ENCODE data around the gene GOLGA6L6.
"Not testable (repeated sequence)": the region's sequence is repeated elsewhere in the genome, so short reads cannot be mapped to it uniquely, and the experiment has no call there.

GOLGA6L6 gene

GRCh38 chr15:20541700-20542099, at the start of gene GOLGA6L6:
GOLGA6L6 (minus strand) TSS chr15:20541800; CDS start chr15:20541709, 91 bp downstream.
- DNase-seq (ENCODE audit: low read depth in 2 of 2) = not testable (repeated sequence)

GRCh38 chr15:20590069-20590468, 48.5 kb upstream of the GOLGA6L6 start:
- not testable (repeated sequence) for DNase-seq (ENCODE audit: low read depth in 2 of 2)

GRCh38 chr15:20586821-20587220, 45.2 kb upstream of the GOLGA6L6 start:
- DNase-seq (ENCODE audit: low read depth in 2 of 2) = not testable (repeated sequence)

GRCh38 chr15:20582726-20583115, 41.1 kb upstream of the GOLGA6L6 start:
- not testable (repeated sequence) for DNase-seq (ENCODE audit: low read depth in 2 of 2)

- not testable (repeated sequence) for DNase-seq (ENCODE audit: low read depth in 2 of 2)
Measured at GRCh38 chr15:20582109-20582725, 40.6 kb upstream of the GOLGA6L6 start.

GRCh38 chr15:20581261-20582108, 39.9 kb upstream of the GOLGA6L6 start:
- not testable (repeated sequence) for DNase-seq (ENCODE audit: low read depth in 2 of 2)

- DNase-seq (ENCODE audit: low read depth in 2 of 2) = not testable (repeated sequence)
Measured at GRCh38 chr15:20579662-20580061, 38.1 kb upstream of the GOLGA6L6 start.

GRCh38 chr15:20551289-20551688, 9.7 kb upstream of the GOLGA6L6 start:
- DNase-seq (ENCODE audit: low read depth in 2 of 2) = not testable (repeated sequence)

GRCh38 chr15:20505926-20506658, 35.5 kb downstream of the GOLGA6L6 start:
- not testable (repeated sequence) for DNase-seq (ENCODE audit: low read depth in 2 of 2)

GRCh38 chr15:20502839-20503238, 38.8 kb downstream of the GOLGA6L6 start:
- not testable (repeated sequence) for DNase-seq (ENCODE audit: low read depth in 2 of 2)

GRCh38 chr15:20501512-20502222, 39.9 kb downstream of the GOLGA6L6 start:
- DNase-seq (ENCODE audit: low read depth in 2 of 2) = not testable (repeated sequence)

GRCh38 chr15:20497781-20498180, 43.8 kb downstream of the GOLGA6L6 start:
- DNase-seq (ENCODE audit: low read depth in 2 of 2) = not testable (repeated sequence)

GRCh38 chr15:20493035-20493434, 48.6 kb downstream of the GOLGA6L6 start:
- DNase-seq (ENCODE audit: low read depth in 2 of 2) = not testable (repeated sequence)

- DNase-seq (ENCODE audit: low read depth in 2 of 2) = not testable (repeated sequence)
Measured at GRCh38 chr15:20492598-20492997, 49.0 kb downstream of the GOLGA6L6 start.

GRCh38 chr15:20489320-20489719, 52.3 kb downstream of the GOLGA6L6 start:
- not testable (repeated sequence) for DNase-seq (ENCODE audit: low read depth in 2 of 2)

Data from stimulated activated CD8-positive, alpha-beta memory T cell treated with anti-CD3 and anti-CD28 coated beads, Interleukin-2, amount 100 ng/mL, for 48 hours (primary cell).